H1 (cell line): ENCODE measurements around the gene ATP10D. TPM values are rescaled to one million over a fixed set of nuclear protein-coding genes. Genes with fewer than 3 reads are reported as not detected.

ENCODE experiments used
- CTCF ChIA-PET: fragments of 300-600 bp; sonication (Branson Sonifier 250); formaldehyde crosslinking; loops from one replicate; lab custom pipeline; 2021; ENCODE audit not compliant: partially characterized antibody; lab: Charles Lee
- POLR2A ChIA-PET: fragments of 300-600 bp; sonication (Branson Sonifier 250); formaldehyde crosslinking; loops from one replicate; lab custom pipeline; 2021; ENCODE audit warnings: inconsistent platforms; ENCODE audit not compliant: partially characterized antibody; lab: Charles Lee
- DNase-seq, 2 experiments: peaks; one replicate each; pipeline versions ENCODE4 v3.0.0 to v3.0.0-alpha.2; 2010 to 2022; ENCODE audit warnings: low spot score in 2 of 2, low read depth in 1 of 2, mixed read lengths in 1 of 2
- FAIRE-seq: peaks from 2 replicates; lab custom pipeline; 2011; peaks lifted over from hg19 to GRCh38; lab: Jason Lieb, UNC
- H2AFZ ChIP-seq: 2 replicates; pipeline ENCODE4 v1.8.1; 2012; ENCODE audit warnings: low read length, inconsistent platforms
- H2AK5ac ChIP-seq: 2 replicates; pipeline ENCODE4 v1.6.1; 2013; ENCODE audit warnings: low read depth, low read length
- H2BK120ac ChIP-seq: replicated peaks from 2 replicates; pipeline ENCODE3; 2013; ENCODE audit warnings: low read depth, low read length, inconsistent platforms
- H2BK12ac ChIP-seq: 2 replicates; pipeline ENCODE4 v1.6.1; 2013; ENCODE audit warnings: low read depth, low read length
- H2BK15ac ChIP-seq: 2 replicates; pipeline ENCODE4 v1.6.1; 2013; ENCODE audit warnings: low read length
- H2BK20ac ChIP-seq: 2 replicates; pipeline ENCODE4 v1.6.1; 2013; ENCODE audit warnings: low read length
- H2BK5ac ChIP-seq: 2 replicates; pipeline ENCODE4 v1.6.1; 2013; ENCODE audit warnings: low read depth, low read length
- H3K14ac ChIP-seq: 2 replicates; pipeline ENCODE4 v1.6.1; 2013; ENCODE audit warnings: inconsistent platforms; ENCODE audit not compliant: insufficient read length
- H3K18ac ChIP-seq: 2 replicates; pipeline ENCODE4 v1.6.1; 2013; ENCODE audit warnings: low read length; ENCODE audit errors: extremely low read depth
- H3K23ac ChIP-seq: 2 replicates; pipeline ENCODE4 v1.6.1; 2013; ENCODE audit warnings: inconsistent platforms; ENCODE audit not compliant: insufficient read length
- H3K23me2 ChIP-seq: 2 replicates; pipeline ENCODE4 v1.6.1; 2013; ENCODE audit warnings: low read depth, low read length
- H3K27ac ChIP-seq: 2 replicates; pipeline ENCODE4 v1.6.1; 2011; ENCODE audit warnings: low read depth, low read length, inconsistent platforms
- H3K27me3 ChIP-seq, 4 experiments: replicated peaks in 1 of 4; 1 replicate in 1 of 4; 2 replicates in 3 of 4; pipeline versions ENCODE4 v1.6.1 to v1.8.1; 2011 to 2013; ENCODE audit warnings: low read length in 3 of 4, mild to moderate bottlenecking in 3 of 4, inconsistent platforms in 2 of 4, mixed read lengths in 2 of 4, moderate library complexity in 1 of 4; ENCODE audit not compliant: control insufficient read depth in 3 of 4, insufficient read depth in 3 of 4; ENCODE audit errors: extremely low read depth in 1 of 4
- H3K36me3 ChIP-seq, 4 experiments: 2 replicates each; pipeline versions ENCODE4 v1.6.1 to v1.8.1; 2011 to 2013; ENCODE audit warnings: mild to moderate bottlenecking in 4 of 4, low read length in 3 of 4, moderate library complexity in 2 of 4, control low read depth in 1 of 4, inconsistent platforms in 1 of 4; ENCODE audit not compliant: insufficient read depth in 4 of 4, control insufficient read depth in 2 of 4
- H3K4ac ChIP-seq: replicated peaks from 2 replicates; pipeline ENCODE3; 2013; ENCODE audit warnings: low read length, low read depth, mixed read lengths, inconsistent platforms; ENCODE audit not compliant: insufficient read length
- H3K4me1 ChIP-seq, 4 experiments: replicated peaks in 1 of 4; 1 replicate in 1 of 4; 2 replicates in 3 of 4; pipeline versions ENCODE4 v1.6.1 to v1.8.1; 2011 to 2013; ENCODE audit warnings: low read length in 3 of 4, inconsistent platforms in 2 of 4, mixed read lengths in 1 of 4; ENCODE audit not compliant: insufficient read depth in 4 of 4, control insufficient read depth in 3 of 4
- H3K4me2 ChIP-seq, 2 experiments: 2 replicates each; pipeline versions ENCODE4 v1.6.1 to v1.8.1; 2011 to 2013; ENCODE audit warnings: low read depth in 2 of 2, low read length in 2 of 2, control low read depth in 1 of 2, inconsistent platforms in 1 of 2, mild to moderate bottlenecking in 1 of 2; ENCODE audit not compliant: insufficient read depth in 1 of 2
- H3K4me3 ChIP-seq, 4 experiments: fragments of 200-600, 300-600 bp in 1 of 4; sonication (generic), shearing (Covaris generic), sonication (Bioruptor Twin) in 1 of 4; 2 replicates each; pipeline versions ENCODE4 v1.5.1 to v1.8.1; 2011 to 2016; ENCODE audit warnings: low read length in 4 of 4, low read depth in 3 of 4, control low read depth in 2 of 4, inconsistent platforms in 2 of 4, mild to moderate bottlenecking in 2 of 4, mixed read lengths in 1 of 4, moderate library complexity in 1 of 4; ENCODE audit not compliant: insufficient read depth in 2 of 4; ENCODE audit errors: extremely low read depth in 1 of 4
- H3K56ac ChIP-seq: replicated peaks from 2 replicates; pipeline ENCODE3; 2013; ENCODE audit warnings: low read depth, mild to moderate bottlenecking, mixed read lengths, low read length, inconsistent platforms; ENCODE audit not compliant: insufficient read length
- H3K79me1 ChIP-seq: 2 replicates; pipeline ENCODE4 v1.6.1; 2013; ENCODE audit warnings: low read depth, low read length, control low read depth
- H3K79me2 ChIP-seq, 2 experiments: 2 replicates each; pipeline versions ENCODE4 v1.6.1 to v1.8.1; 2012 to 2013; ENCODE audit warnings: low read length in 2 of 2, mild to moderate bottlenecking in 2 of 2, inconsistent platforms in 1 of 2; ENCODE audit not compliant: insufficient read depth in 2 of 2, control insufficient read depth in 1 of 2
- H3K9ac ChIP-seq, 4 experiments: replicated peaks in 1 of 4; 1 replicate in 1 of 4; 2 replicates in 3 of 4; pipeline versions ENCODE4 v1.6.1 to v1.8.1; 2011 to 2013; ENCODE audit warnings: low read depth in 3 of 4, low read length in 3 of 4, control low read depth in 2 of 4, mild to moderate bottlenecking in 2 of 4, moderate library complexity in 2 of 4, inconsistent platforms in 1 of 4; ENCODE audit errors: extremely low read depth in 1 of 4
- H3K9me3 ChIP-seq, 2 experiments: 2 replicates each; pipeline versions ENCODE4 v1.6.1 to v1.8.1; 2012 to 2013; ENCODE audit warnings: mild to moderate bottlenecking in 2 of 2, moderate library complexity in 2 of 2, control low read depth in 1 of 2, inconsistent platforms in 1 of 2, low read depth in 1 of 2, low read length in 1 of 2, mixed read lengths in 1 of 2; ENCODE audit not compliant: insufficient read depth in 2 of 2
- H4K20me1 ChIP-seq, 2 experiments: replicated peaks in 1 of 2; 2 replicates each; pipeline versions ENCODE3 to v1.8.1; 2011 to 2013; ENCODE audit warnings: inconsistent platforms in 2 of 2, low read length in 2 of 2, mild to moderate bottlenecking in 1 of 2; ENCODE audit not compliant: insufficient read depth in 2 of 2, control insufficient read depth in 1 of 2
- H4K5ac ChIP-seq: 2 replicates; pipeline ENCODE4 v1.6.1; 2013; ENCODE audit warnings: low read length, low read depth, mixed read lengths, inconsistent platforms; ENCODE audit not compliant: insufficient read length
- H4K8ac ChIP-seq: 2 replicates; pipeline ENCODE4 v1.8.0; 2013; ENCODE audit warnings: mild to moderate bottlenecking, moderate library complexity, low read length, inconsistent platforms; ENCODE audit not compliant: insufficient read depth; ENCODE audit errors: extremely low read depth
- H4K91ac ChIP-seq: replicated peaks from 2 replicates; pipeline ENCODE3; 2013; ENCODE audit warnings: low read length, mixed read lengths, inconsistent platforms; ENCODE audit not compliant: insufficient read length
- ATF3 ChIP-seq: IDR thresholded peaks from 2 replicates; pipeline ENCODE4 v1.6.1; 2011; ENCODE audit warnings: low read depth, mild to moderate bottlenecking, low read length; ENCODE audit not compliant: insufficient read depth
- BRCA1 ChIP-seq: IDR thresholded peaks from 2 replicates; pipeline ENCODE4 v1.6.1; 2012; ENCODE audit warnings: low read depth, low read length, improper control_type of control experiment
- CEBPB ChIP-seq: IDR thresholded peaks from 2 replicates; pipeline ENCODE4 v1.6.1; 2012; ENCODE audit warnings: low read depth, low read length
- CHD2 ChIP-seq: IDR thresholded peaks from 2 replicates; pipeline ENCODE4 v1.6.1; 2012; ENCODE audit warnings: low read length, improper control_type of control experiment
- NRF1 ChIP-seq: IDR thresholded peaks from 2 replicates; pipeline ENCODE4 v1.6.1; 2011; ENCODE audit warnings: mild to moderate bottlenecking, low read depth, low read length, improper control_type of control experiment
- PHF8 ChIP-seq: fragments of 200-600 bp; sonication (generic); conservative IDR thresholded peaks from 2 replicates; pipeline ENCODE4 v1.7.1; 2012; ENCODE audit warnings: low read depth, mild to moderate bottlenecking, inconsistent platforms, low read length, moderate library complexity
- WGBS, 2 experiments: shearing (Covaris generic) in 1 of 2; methylation state at CpG; one replicate each; pipeline versions ENCODE4 v1.1.6 to v1.1.7; 2013 to 2015; ENCODE audit warnings: low lambda C conversion rate in 2 of 2, mixed read lengths in 2 of 2, inconsistent platforms in 1 of 2, low coverage in 1 of 2, missing lambda C conversion rate in 1 of 2; ENCODE audit not compliant: insufficient replicate concordance in 2 of 2, insufficient coverage in 1 of 2, insufficient read length in 1 of 2; ENCODE audit errors: extremely low coverage in 1 of 2, missing lambda C conversion rate in 1 of 2; 5-methylcytosine and 5-hydroxymethylcytosine counted together
- polyA plus RNA-seq, 7 experiments: library from polyadenylated mRNA; depleted of rRNA in 3 of 7; stranded (reverse) in 5 of 7; unstranded in 2 of 7; fragments of >200 nt in 5 of 7; fragments of 200-250 nt in 2 of 7; gene quantifications; 1 replicate in 5 of 7; 2 replicates in 1 of 7; 4 replicates in 1 of 7; pipeline versions ENCODE4 v1.2.1 to v1.2.3, GENCODE V29; 2011 to 2013; ENCODE audit warnings: missing spikeins in 2 of 7, mixed read lengths in 2 of 7
- total RNA-seq: library from RNA; stranded (reverse); fragmentation: NEBNext Ultra II Directional; extraction: Animal tissue kit (Norgen Biotek cat#: 25700); gene quantifications from 2 replicates; pipeline ENCODE4 v1.2.1, GENCODE V29; 2021

ATP10D gene
- total and polyA plus RNA-seq, 2 of the 8 experiments (the other 6 are each of a cell fraction or from before 2014, with no cell fraction given): 2.9 to 5.9 TPM

- POLR2A ChIA-PET: no interaction called here
- CTCF ChIA-PET: no interaction called here
- FAIRE-seq: no peak
These were observed 6.3 kb upstream of the ATP10D start for GRCh38 chr4:47478804-47479203.

More at GRCh38 chr4:47478804-47479203, 6.3 kb upstream of the ATP10D start:
- no peak overlapping the region for H2BK20ac ChIP-seq
- H4K5ac ChIP-seq: no peak overlapping the region
- no peaks in the 10 kb centered on the region for H3K79me2 ChIP-seq
- no peak overlapping the region for H4K91ac ChIP-seq
- H3K4me3 ChIP-seq: no peak overlapping the region
- no peak overlapping the region for H3K14ac ChIP-seq
- H2AFZ ChIP-seq: no peak overlapping the region
- no peak overlapping the region for H3K56ac ChIP-seq
- H4K8ac ChIP-seq: no peak overlapping the region
- 83% methylated on average over 4 of the region's 4 CpGs; no CpG with 5 or more reads in 1 of the 2 experiments for WGBS, 2 experiments
- H2BK15ac ChIP-seq: no peak overlapping the region
- H2BK12ac ChIP-seq: no peak overlapping the region
- H3K27me3 ChIP-seq: no peaks in the 10 kb centered on the region
- no peak overlapping the region for H2BK5ac ChIP-seq
- H3K23ac ChIP-seq: no peak overlapping the region
- no peak overlapping the region for H3K27ac ChIP-seq
- TF ChIP-seq ATF3: no peak
- TF ChIP-seq NRF1: no peak
- no peak for TF ChIP-seq CHD2
- no peak for TF ChIP-seq BRCA1
- TF ChIP-seq PHF8: no peak
- no peak for TF ChIP-seq CEBPB
- no peak overlapping the region for H2AK5ac ChIP-seq
- no peak overlapping the region for H3K18ac ChIP-seq
- peaks cover 0 to 1% of the 10 kb centered on the region in 2 experiments for H4K20me1 ChIP-seq
- H3K36me3 ChIP-seq: no peaks in the 10 kb centered on the region
- H3K23me2 ChIP-seq: no peaks in the 10 kb centered on the region
- H3K4me2 ChIP-seq: no peak overlapping the region
- no peak overlapping the region for H3K9ac ChIP-seq
- no peaks in the 10 kb centered on the region for H3K79me1 ChIP-seq
- H3K9me3 ChIP-seq: no peaks in the 10 kb centered on the region
- no peaks in the 10 kb centered on the region; a peak in 1 of 7 replicates for H3K4me1 ChIP-seq
- H2BK120ac ChIP-seq: no peak overlapping the region
- no peak for DNase-seq
- no peak overlapping the region for H3K4ac ChIP-seq
